Measurements from ENCODE around the gene RFC4. TPM values are rescaled to one million over a fixed set of nuclear protein-coding genes. Genes with fewer than 3 reads are reported as not detected.
A peak's percentile ranks its signal among the peaks of the same experiment; 100 is the strongest.

The RFC4 gene
- polyA plus RNA-seq, 3 donors: 3.9 to 6.2 (median 4.6) TPM

GRCh38 chr3:186798239-186798874 lies 7.9 kb downstream of the RFC4 start:
- Histone ChIP-seq H3K27ac (ENCODE audit: low read depth in 1 of 2, low read length in 2 of 2) (no peak overlapping the region), H2AFZ (ENCODE audit: insufficient read depth, low read depth, low read length, poor library complexity, severe bottlenecking) (no peak overlapping the region), H3K9me3 (replicated peaks in 1 of 2; ENCODE audit: control insufficient read depth in 1 of 2, insufficient read depth in 1 of 2, low read length in 2 of 2) (no peaks in the 10 kb centered on the region), H3K36me3 (replicated peaks in 1 of 2; ENCODE audit: control insufficient read depth in 1 of 2, insufficient read depth in 2 of 2, low read length in 2 of 2) (peaks cover 15 to 35% of the 10 kb centered on the region in 2 donors), H4K20me1 (ENCODE audit: insufficient read depth, low read length) (no peaks in the 10 kb centered on the region), H3K4me2 (replicated peaks; ENCODE audit: extremely low read depth, low read length, poor library complexity, severe bottlenecking) (no peak overlapping the region), H3K4me1 (ENCODE audit: control insufficient read depth in 1 of 2, insufficient read depth in 2 of 2, low read length in 2 of 2) (no peaks in the 10 kb centered on the region), H3K79me2 (ENCODE audit: insufficient read depth, low read length) (no peaks in the 10 kb centered on the region), H3K4me3 (replicated peaks in 1 of 3; ENCODE audit: low read depth in 2 of 3, low read length in 3 of 3) (no peak overlapping the region), H3K9ac (ENCODE audit: insufficient read depth, low read length, poor library complexity, severe bottlenecking) (no peak overlapping the region), H3K27me3 (ENCODE audit: control insufficient read depth in 2 of 2, insufficient read depth in 2 of 2, low read length in 2 of 2) (no peaks in the 10 kb centered on the region)
- Mint-ChIP-seq H3K36me3 (peaks cover 33 to 53% of the 10 kb centered on the region in 2 donors), H3K9me3 (no peaks in the 10 kb centered on the region), H3K4me3 (no peak overlapping the region), H3K27me3 (ENCODE audit: low read depth in 3 of 3) (no peaks in the 10 kb centered on the region), H3K4me1 (peaks cover 6% of the 10 kb centered on the region), H3K27ac (peak overlapping the region in 1 of 7 donors; percentile 2)
- TF ChIP-seq CTCF (IDR thresholded peaks at IDR 0.05): no peak
- no peak for DNase-seq
- WGBS (ENCODE audit: insufficient coverage): 100% methylated on average over 1 of the region's 3 CpGs
- intact Hi-C loops (cut with micrococcal nuclease): no loop called here

GRCh38 chr3:186790261-186790981 lies 15.9 kb downstream of the RFC4 start:
- TF ChIP-seq CTCF (IDR thresholded peaks at IDR 0.05): no peak
- Mint-ChIP-seq H3K9me3 (no peaks in the 10 kb centered on the region), H3K4me1 (peaks cover 18% of the 10 kb centered on the region), H3K4me3 (no peak overlapping the region), H3K27me3 (ENCODE audit: low read depth in 3 of 3) (no peaks in the 10 kb centered on the region), H3K36me3 (peaks cover 48 to 60% of the 10 kb centered on the region in 2 donors), H3K27ac (peak overlapping the region in 3 of 7 donors; percentile 6 to 49 (median 42))
- Histone ChIP-seq H3K4me1 (ENCODE audit: control insufficient read depth in 1 of 2, insufficient read depth in 2 of 2, low read length in 2 of 2) (peaks cover 4 to 19% of the 10 kb centered on the region in 2 donors), H3K9ac (ENCODE audit: insufficient read depth, low read length, poor library complexity, severe bottlenecking) (no peak overlapping the region), H4K20me1 (ENCODE audit: insufficient read depth, low read length) (peaks cover 52% of the 10 kb centered on the region), H3K27me3 (ENCODE audit: control insufficient read depth in 2 of 2, insufficient read depth in 2 of 2, low read length in 2 of 2) (no peaks in the 10 kb centered on the region), H3K4me2 (replicated peaks; ENCODE audit: extremely low read depth, low read length, poor library complexity, severe bottlenecking) (no peak overlapping the region), H3K79me2 (ENCODE audit: insufficient read depth, low read length) (peaks cover 33% of the 10 kb centered on the region), H3K36me3 (replicated peaks in 1 of 2; ENCODE audit: control insufficient read depth in 1 of 2, insufficient read depth in 2 of 2, low read length in 2 of 2) (peaks cover 43 to 58% of the 10 kb centered on the region in 2 donors), H3K27ac (ENCODE audit: low read depth in 1 of 2, low read length in 2 of 2) (peak overlapping the region in 1 of 2 donors; percentile 6), H3K4me3 (replicated peaks in 1 of 3; ENCODE audit: low read depth in 2 of 3, low read length in 3 of 3) (no peak overlapping the region), H3K9me3 (replicated peaks in 1 of 2; ENCODE audit: control insufficient read depth in 1 of 2, insufficient read depth in 1 of 2, low read length in 2 of 2) (no peaks in the 10 kb centered on the region), H2AFZ (ENCODE audit: insufficient read depth, low read depth, low read length, poor library complexity, severe bottlenecking) (no peak overlapping the region)
- WGBS (ENCODE audit: insufficient coverage): no CpG with 5 or more reads among the region's 8 CpGs
- intact Hi-C loops (cut with micrococcal nuclease): no loop called here
- no peak for DNase-seq

All from CD14-positive monocyte (primary cell).